ENCODE measurements around the gene OR2T2. TPM values are rescaled to one million over a fixed set of nuclear protein-coding genes. Genes with fewer than 3 reads are reported as not detected.
"Not testable (repeated sequence)": the region's sequence is repeated elsewhere in the genome, so short reads cannot be mapped to it uniquely, and the experiment has no call there.

OR2T2 gene
- 0.42 TPM for total RNA-seq

GRCh38 chr1:248445399-248445798 is at the start of gene OR2T2:
Gene OR2T2 (plus strand): TSS chr1:248445637. CDS start chr1:248452798, 7,161 bp downstream.
- H3K4me3 ChIP-seq (ENCODE audit: low read length); H3K4me1 ChIP-seq (ENCODE audit: insufficient read depth, low read length); H3K27me3 ChIP-seq (ENCODE audit: insufficient read depth, low read length); H3K9me3 ChIP-seq (ENCODE audit: low read depth, low read length): not testable (repeated sequence)

- Histone ChIP-seq H3K4me1 (ENCODE audit: insufficient read depth, low read length) (no peaks in the 10 kb centered on the region), H3K4me3 (ENCODE audit: low read length) (no peak within 1 kb of the TSS)
Measured at GRCh38 chr1:248402748-248403147, 42.7 kb upstream of the OR2T2 start, which contains the start of gene OR2T1. Gene OR2T1 (plus strand): TSS chr1:248403048. CDS start chr1:248406148, 3,100 bp downstream.

GRCh38 chr1:248404024-248404423 is 41.4 kb upstream of the OR2T2 start:
- Histone ChIP-seq H3K27me3 (ENCODE audit: insufficient read depth, low read length) (no peaks in the 10 kb centered on the region), H3K9me3 (ENCODE audit: low read depth, low read length) (no peaks in the 10 kb centered on the region), H3K4me1 (ENCODE audit: insufficient read depth, low read length) (no peaks in the 10 kb centered on the region), H3K4me3 (ENCODE audit: low read length) (no peak overlapping the region)

More at GRCh38 chr1:248402748-248403147, 42.7 kb upstream of the OR2T2 start, which contains the start of gene OR2T1:
- Histone ChIP-seq H3K9me3 (ENCODE audit: low read depth, low read length) (no peaks in the 10 kb centered on the region), H3K27me3 (ENCODE audit: insufficient read depth, low read length) (no peaks in the 10 kb centered on the region)

- Histone ChIP-seq H3K4me1 (ENCODE audit: insufficient read depth, low read length) (no peaks in the 10 kb centered on the region), H3K9me3 (ENCODE audit: low read depth, low read length) (no peaks in the 10 kb centered on the region), H3K4me3 (ENCODE audit: low read length) (no peak overlapping the region), H3K27me3 (ENCODE audit: insufficient read depth, low read length) (no peaks in the 10 kb centered on the region)
Measured at GRCh38 chr1:248406721-248407692, 38.4 kb upstream of the OR2T2 start.

- Histone ChIP-seq H3K4me1 (ENCODE audit: insufficient read depth, low read length) (peaks cover 3% of the 10 kb centered on the region), H3K4me3 (ENCODE audit: low read length) (no peak overlapping the region), H3K27me3 (ENCODE audit: insufficient read depth, low read length) (no peaks in the 10 kb centered on the region), H3K9me3 (ENCODE audit: low read depth, low read length) (peaks cover 5% of the 10 kb centered on the region)
Measured at GRCh38 chr1:248416226-248416625, 29.2 kb upstream of the OR2T2 start.

GRCh38 chr1:248417854-248418253 is 27.6 kb upstream of the OR2T2 start:
- peaks cover 3% of the 10 kb centered on the region for H3K4me1 ChIP-seq (ENCODE audit: insufficient read depth, low read length)
- peaks cover 8% of the 10 kb centered on the region for H3K9me3 ChIP-seq (ENCODE audit: low read depth, low read length)
- no peaks in the 10 kb centered on the region for H3K27me3 ChIP-seq (ENCODE audit: insufficient read depth, low read length)
- H3K4me3 ChIP-seq (ENCODE audit: low read length) = no peak overlapping the region

- Histone ChIP-seq H3K4me3 (ENCODE audit: low read length) (no peak overlapping the region), H3K9me3 (ENCODE audit: low read depth, low read length) (peaks cover 8% of the 10 kb centered on the region), H3K27me3 (ENCODE audit: insufficient read depth, low read length) (no peaks in the 10 kb centered on the region), H3K4me1 (ENCODE audit: insufficient read depth, low read length) (peaks cover 3% of the 10 kb centered on the region)
Measured at GRCh38 chr1:248421384-248421783, 24.1 kb upstream of the OR2T2 start.

GRCh38 chr1:248427526-248428191 is 17.8 kb upstream of the OR2T2 start:
- H3K9me3 ChIP-seq (ENCODE audit: low read depth, low read length) = not testable (repeated sequence)

GRCh38 chr1:248428192-248428533 is 17.3 kb upstream of the OR2T2 start:
- not testable (repeated sequence) for H3K27me3 ChIP-seq (ENCODE audit: insufficient read depth, low read length); H3K9me3 ChIP-seq (ENCODE audit: low read depth, low read length); H3K4me3 ChIP-seq (ENCODE audit: low read length); H3K4me1 ChIP-seq (ENCODE audit: insufficient read depth, low read length)

More at GRCh38 chr1:248427526-248428191, 17.8 kb upstream of the OR2T2 start:
- H3K4me3 ChIP-seq (ENCODE audit: low read length); H3K27me3 ChIP-seq (ENCODE audit: insufficient read depth, low read length); H3K4me1 ChIP-seq (ENCODE audit: insufficient read depth, low read length): not testable (repeated sequence)

GRCh38 chr1:248431683-248432082 is 13.8 kb upstream of the OR2T2 start:
- not testable (repeated sequence) for H3K9me3 ChIP-seq (ENCODE audit: low read depth, low read length); H3K4me1 ChIP-seq (ENCODE audit: insufficient read depth, low read length); H3K27me3 ChIP-seq (ENCODE audit: insufficient read depth, low read length); H3K4me3 ChIP-seq (ENCODE audit: low read length)

- not testable (repeated sequence) for H3K4me1 ChIP-seq (ENCODE audit: insufficient read depth, low read length); H3K27me3 ChIP-seq (ENCODE audit: insufficient read depth, low read length); H3K9me3 ChIP-seq (ENCODE audit: low read depth, low read length); H3K4me3 ChIP-seq (ENCODE audit: low read length)
Measured at GRCh38 chr1:248432201-248432600, 13.2 kb upstream of the OR2T2 start.

- not testable (repeated sequence) for H3K27me3 ChIP-seq (ENCODE audit: insufficient read depth, low read length); H3K4me1 ChIP-seq (ENCODE audit: insufficient read depth, low read length); H3K4me3 ChIP-seq (ENCODE audit: low read length); H3K9me3 ChIP-seq (ENCODE audit: low read depth, low read length)
Measured at GRCh38 chr1:248433811-248434415, 11.5 kb upstream of the OR2T2 start.

- not testable (repeated sequence) for H3K4me3 ChIP-seq (ENCODE audit: low read length); H3K27me3 ChIP-seq (ENCODE audit: insufficient read depth, low read length); H3K4me1 ChIP-seq (ENCODE audit: insufficient read depth, low read length); H3K9me3 ChIP-seq (ENCODE audit: low read depth, low read length)
Measured at GRCh38 chr1:248434913-248435312, 10.5 kb upstream of the OR2T2 start.

- H3K9me3 ChIP-seq (ENCODE audit: low read depth, low read length); H3K4me1 ChIP-seq (ENCODE audit: insufficient read depth, low read length); H3K4me3 ChIP-seq (ENCODE audit: low read length); H3K27me3 ChIP-seq (ENCODE audit: insufficient read depth, low read length): not testable (repeated sequence)
Measured at GRCh38 chr1:248436303-248436702, 9.1 kb upstream of the OR2T2 start.

GRCh38 chr1:248438668-248439067 is 6.8 kb upstream of the OR2T2 start:
- H3K9me3 ChIP-seq (ENCODE audit: low read depth, low read length); H3K27me3 ChIP-seq (ENCODE audit: insufficient read depth, low read length); H3K4me3 ChIP-seq (ENCODE audit: low read length); H3K4me1 ChIP-seq (ENCODE audit: insufficient read depth, low read length): not testable (repeated sequence)

Measured in mononuclear cell (primary cell).